NCI-H460 (cell line): ENCODE measurements around the gene SOX12. TPM values are rescaled to one million over a fixed set of nuclear protein-coding genes. Genes with fewer than 3 reads are reported as not detected.
A peak's percentile ranks its signal among the peaks of the same experiment; 100 is the strongest.
"Not testable (repeated sequence)": the region's sequence is repeated elsewhere in the genome, so short reads cannot be mapped to it uniquely, and the experiment has no call there.

Experiments used
- DNase-seq: peaks from one replicate; pipeline ENCODE4 v3.0.0-alpha.2; 2016; ENCODE audit warnings: low read depth; ENCODE audit errors: extremely low read depth
- total RNA-seq: library from RNA; depleted of rRNA; stranded (reverse); fragments of >200 nt; shearing (Covaris generic); gene quantifications from 2 replicates; pipeline ENCODE4 v1.2.3, GENCODE V29; 2014

SOX12 gene
- total RNA-seq, 1 experiment from 2014 or later: 11.1 TPM

DNA sequence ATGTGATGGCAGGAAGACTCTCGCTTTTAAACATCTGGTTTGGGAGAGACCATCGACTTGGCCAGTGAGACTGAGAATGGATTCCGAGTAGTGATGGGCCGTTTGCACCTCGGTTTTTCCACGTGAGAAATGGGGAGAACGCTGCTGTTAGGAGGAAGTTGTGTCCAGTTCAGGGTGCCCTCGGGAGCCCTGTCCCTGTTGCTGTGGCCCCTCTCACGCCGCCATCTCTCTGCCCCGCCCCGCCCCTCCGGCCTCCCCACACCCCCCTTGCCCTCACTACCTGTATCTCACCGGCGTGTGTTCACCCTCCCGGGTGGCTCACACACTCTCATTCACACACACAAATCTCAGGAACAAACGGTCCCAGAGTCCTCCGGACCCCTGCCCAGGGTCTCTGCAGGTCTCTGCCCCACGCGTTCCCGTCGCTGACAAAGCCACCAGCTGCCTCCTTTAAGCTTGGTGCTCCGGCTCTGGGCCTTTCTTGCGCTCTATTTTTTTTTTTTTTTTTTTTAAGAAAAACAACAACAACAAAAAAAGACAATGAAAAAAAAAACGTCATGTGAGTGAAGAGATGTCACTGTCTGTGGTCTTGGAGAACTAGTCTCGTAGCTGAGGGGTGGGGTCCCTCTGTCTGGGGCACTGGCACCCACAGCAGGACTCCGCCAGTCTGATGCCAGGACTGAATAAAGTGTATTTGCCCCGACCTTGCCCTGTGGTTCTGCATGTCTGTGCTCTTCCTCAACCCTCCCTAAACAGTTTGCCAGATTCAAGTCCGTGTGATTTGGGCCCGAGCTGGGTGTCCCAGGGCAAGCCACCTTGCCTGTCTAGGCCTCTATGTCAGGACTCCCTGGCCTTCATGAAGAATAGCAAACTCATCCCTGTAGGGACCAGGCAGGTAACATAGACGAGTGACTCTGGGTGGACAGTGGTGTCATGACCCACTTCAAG is 2.9 kb downstream of the SOX12 start:
- DNase-seq: no peak

DNA sequence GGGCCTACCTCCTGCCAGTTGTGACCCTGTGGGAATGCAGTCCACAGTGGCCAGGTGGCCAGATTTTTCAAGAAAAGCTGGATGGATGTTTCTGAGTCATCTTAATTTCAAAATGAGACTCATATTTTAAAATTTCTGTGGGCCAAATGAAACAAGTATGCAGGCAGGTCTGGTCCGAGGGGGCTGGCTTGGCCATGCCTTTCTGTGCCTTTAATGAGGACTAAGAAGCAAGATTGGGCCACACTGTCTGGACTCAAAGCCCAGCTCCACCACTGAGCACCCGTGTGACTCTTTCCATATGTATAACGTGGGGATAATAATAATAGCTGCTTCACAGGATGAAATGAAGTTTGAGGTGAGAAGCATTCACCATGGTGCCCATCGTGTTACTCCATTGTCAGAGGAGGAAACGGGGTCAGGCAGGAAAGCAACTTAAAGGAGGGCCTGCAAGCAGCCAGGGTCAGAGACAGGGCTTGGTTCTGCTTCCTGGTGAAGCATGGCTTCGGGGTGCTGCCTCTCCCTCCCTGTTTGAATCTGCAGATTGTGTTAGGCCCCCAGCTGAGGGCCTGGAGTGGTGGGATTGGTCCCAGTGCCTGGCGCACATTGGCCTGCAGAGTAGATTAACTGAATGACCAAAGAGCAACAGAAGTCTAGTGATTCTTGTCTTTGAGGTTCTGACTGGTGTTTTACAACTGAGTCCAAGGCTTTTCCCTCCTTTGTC is 3.8 kb downstream of the SOX12 start:
- no peak for DNase-seq

DNA sequence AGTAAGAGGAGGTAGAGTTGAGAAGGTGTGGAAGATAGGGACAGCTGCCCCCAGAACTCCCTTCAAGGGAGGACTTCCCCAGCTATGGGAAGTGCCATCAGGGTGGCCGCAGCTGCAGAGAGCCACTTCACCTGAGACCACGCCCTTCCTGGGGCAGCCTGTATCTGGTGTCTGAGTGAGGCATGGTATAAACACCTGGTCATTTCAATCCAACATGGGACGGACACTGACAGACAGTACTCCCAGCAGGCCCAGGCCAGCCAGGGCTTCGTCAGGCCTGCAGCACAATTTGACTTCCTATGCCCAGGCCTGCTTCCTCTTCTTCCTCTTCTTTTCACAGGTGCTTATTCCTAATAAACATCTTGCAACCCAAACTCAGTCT is 4.5 kb downstream of the SOX12 start:
- DNase-seq: no peak

DNA sequence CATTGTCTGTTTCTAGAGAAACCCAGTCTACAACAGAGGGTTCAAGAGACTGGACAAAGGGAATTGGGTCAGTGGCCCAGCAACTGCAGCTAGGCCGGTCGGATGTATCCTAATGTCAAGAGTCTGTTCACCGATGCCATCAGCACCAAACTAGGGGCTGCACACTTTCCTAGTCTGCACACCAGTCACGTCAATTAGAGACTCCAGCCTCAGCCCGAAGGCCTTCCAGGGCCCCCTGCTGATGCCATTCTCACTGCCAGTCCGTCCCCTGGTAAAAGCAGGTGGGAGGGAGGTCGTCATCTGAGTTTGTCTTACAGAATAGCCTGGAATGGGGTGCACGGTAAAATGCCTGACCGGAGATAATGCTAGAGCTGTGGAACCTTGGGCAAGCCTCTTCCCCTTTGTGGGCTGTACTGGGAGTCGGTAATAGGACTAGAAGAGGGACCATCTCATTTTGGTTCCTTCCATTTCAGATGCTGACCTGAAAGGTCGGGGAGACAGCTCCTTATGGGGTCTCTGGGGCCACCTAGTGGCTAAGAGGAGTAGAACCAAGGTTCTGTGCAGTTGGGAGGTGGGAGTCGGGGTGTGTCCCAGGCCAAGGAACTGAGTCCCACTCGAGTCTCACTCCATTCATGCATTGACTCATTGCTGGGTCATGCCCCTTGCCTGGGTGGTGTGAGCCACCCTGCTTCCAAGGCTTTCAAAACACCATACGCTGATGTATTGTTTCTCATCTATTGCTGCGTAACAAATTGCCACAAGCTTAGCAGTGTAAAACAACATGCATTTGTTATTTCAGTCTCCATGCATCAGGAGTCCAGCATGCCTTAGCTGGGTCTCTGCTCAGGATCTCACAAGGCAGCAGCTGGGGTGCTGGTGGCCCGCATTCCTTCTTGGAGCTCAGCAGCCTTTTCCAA is 5.1 kb downstream of the SOX12 start:
- peak; percentile 61 for DNase-seq

DNA sequence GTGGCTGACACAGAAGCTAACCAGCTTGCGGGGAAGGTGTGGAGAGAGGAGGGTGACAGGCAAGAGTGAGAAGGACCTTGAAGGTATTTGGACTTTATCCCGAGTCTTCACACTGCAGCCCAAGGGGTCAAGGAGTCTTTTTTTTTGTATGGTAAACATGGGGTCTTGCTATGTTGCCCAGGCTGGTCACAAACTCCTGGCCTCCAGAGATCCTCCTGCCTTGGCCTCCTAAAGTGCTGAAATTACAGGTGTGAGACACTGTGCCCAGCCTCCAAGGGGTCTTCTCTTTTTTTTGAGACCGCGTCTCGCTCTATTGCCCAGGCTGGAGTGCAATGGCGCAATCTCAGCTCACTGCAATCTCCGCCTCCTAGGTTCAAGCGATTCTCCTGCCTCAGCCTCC is 9.2 kb downstream of the SOX12 start:
- DNase-seq: no peak

DNA sequence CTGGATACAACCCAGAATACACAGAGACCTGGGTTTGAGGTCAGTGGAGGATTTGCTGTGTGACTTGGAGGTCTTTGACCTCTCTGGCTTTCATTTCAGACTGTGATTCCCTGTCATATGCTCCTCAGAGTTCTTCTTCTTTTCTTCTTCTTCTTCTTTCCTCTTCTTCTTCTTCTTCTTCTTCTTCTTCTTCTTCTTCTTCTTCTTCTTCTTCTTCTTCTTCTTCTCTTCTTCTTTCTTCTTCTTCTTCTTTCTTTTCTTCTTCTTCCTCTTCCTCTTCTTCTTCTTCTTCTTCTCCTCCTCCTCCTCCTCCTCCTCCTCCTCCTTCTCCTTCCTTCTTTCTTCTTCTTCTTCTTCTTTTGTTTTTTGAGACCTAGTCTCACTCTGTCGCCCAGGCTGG is 10.7 kb downstream of the SOX12 start:
- DNase-seq: not testable (repeated sequence)

DNA sequence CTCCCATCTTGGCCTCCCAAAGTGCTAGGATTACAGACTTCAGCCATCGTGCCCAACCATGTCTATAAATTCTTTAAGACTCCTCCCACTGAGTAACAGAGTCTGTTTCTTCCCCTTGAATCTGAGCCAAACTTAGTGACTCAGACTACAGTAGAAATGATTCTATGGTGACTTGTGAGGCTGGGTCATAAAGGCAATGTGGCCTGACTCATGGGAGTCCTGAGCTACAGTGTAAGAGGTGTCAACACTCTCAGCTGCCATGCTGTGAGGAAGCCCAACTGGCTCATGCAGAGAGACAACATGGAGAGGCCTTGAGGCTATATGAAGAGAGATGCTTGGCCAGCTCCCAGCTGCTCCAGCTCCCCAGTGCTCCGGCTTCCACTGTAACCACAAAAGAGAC is 16.3 kb downstream of the SOX12 start:
- DNase-seq: peak; percentile 83

DNA sequence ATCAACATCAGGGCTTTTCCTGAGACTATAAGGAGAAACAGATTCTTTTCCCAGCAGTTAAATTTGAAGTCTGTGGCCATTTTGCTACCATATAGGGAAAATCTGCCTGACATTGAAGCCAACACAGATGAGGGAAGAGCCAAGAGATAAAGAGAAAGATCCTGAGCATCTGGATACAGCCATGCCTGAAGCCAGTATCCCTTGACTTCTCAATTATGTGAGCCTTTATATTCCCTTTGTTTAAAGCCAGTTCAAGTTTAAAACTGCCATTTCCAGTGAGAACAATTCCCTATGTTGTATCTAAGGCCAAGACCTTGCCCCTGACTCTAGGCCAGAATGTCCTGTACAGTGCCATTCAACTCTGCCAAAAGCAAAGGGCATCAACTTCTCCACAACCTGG is 17.8 kb downstream of the SOX12 start:
- DNase-seq: no peak

DNA sequence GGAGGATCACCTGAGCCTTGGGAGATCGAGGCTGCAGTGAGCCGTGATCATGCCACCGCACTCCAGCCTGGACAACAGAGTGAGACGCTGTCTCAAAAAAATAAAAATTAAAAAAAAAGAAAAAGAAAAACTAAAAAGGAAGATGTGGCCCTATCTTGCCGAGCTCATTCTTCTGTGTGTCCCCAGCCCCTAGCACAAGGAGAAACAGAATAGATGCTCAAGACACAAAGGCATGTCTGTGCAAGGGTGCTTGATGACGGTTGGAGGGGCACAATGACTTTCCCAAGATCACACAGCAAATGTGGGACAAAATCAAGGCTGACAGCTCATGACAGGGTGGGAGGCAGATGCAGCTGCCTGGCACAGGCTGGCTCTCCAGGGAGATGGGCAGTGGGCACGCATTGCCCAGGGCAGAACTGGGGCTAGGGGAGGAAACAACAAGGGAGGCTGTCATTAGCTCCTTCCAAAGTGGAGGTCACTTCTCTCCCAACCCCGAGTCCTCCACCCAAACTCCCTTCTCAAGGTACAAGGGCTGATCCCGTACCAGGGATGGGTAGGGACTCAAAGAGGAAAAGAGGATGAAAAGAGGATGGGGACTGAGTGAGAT is 20.8 kb downstream of the SOX12 start:
- DNase-seq: no peak

DNA sequence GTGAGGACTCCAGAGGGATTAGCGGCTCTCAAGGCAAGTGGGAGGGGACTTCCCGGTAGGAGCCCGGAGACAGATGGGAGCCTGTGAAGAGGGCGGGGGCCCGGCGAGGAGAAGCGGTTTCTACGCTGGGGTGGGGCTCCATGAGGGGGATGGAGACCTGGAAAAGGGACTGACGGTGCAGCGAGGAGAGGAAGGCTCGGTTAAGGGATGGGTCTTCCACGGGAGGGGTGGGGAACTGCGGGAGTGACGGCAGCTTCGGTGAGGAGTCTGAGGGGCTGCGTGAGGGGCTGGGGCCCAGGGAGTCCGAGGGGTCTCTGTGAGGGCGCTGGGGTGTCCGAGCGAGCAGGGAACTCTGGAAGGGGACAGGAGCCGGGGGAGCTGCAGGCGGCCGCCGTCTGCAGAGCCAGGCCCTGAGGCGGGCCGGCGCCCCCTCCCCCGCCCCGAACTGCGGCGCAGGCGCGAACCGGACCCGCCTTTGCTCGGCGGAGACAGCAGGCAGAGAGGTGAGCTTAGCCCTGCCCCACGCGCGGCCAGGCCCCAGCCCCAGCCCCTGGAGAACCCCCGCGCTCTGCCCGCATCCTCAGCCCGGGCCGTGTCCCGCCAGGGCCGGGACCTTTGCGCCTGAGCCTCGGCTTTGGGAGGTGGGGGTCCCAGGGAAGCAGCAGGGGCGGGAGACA is 21.4 kb downstream of the SOX12 start, which contains the start of gene NRSN2:
NRSN2 (plus strand) TSS at position 472 of the 677 bp plus-strand sequence. CDS start 2,533 bp downstream, outside the sequence.
- DNase-seq: no peak

DNA sequence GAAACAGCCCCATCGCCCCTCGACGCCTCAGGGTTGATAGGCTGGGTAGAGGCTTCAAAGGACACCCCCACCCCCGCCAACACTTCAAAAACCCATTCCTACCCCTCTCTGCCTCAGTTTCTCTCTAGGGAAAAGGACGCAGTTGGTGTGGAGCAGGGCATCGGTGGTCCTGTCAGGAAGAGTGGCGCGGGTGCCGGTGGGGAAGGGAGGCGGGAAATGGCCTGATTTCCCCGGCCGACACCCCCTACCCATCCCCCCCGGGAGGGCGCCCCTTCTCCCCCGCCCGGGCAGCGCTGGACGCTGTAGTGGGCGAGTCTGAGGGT is 21.9 kb downstream of the SOX12 start:
- no peak for DNase-seq

DNA sequence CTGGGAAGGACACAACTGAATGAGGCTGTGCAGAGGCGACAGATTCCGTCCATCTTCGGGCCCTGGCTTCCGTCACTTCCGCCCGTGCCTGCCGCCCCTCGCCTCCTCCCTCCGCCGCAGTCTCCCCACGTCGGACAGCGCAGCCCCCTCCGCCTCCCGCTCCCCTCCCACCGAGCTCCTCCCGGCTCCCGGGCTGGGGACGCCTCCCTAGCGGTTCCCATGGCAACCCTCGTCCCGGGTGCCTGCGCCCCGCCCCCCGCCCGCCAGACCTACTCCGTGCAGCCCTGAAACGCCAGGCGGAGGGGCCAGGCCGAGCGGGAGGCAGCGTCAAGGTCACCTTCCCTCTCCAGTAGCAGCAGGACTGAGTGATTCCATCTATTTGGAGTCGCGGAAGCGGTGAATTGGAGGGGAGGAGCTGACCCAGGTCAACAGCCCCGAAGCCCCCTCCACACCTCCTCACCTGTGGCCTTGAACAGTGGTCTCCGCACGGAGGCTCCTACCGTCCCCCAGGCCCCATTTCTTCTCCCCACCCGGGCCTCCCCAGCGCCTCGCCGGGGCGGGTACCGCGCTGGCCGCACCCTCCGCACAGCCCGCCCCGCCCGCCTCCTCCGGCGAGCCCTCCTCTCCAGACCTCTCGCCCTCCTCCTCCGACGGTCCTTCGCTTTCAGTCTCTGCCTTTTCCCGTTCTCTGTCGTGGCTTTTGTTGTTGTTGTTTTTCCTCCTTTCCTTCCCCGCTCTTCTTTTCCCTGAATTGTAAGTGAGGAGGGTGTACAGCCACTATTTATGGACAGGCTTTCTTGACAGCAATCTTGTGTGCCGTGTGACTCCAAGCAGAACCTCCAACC is 22.5 kb downstream of the SOX12 start:
- peak; percentile 91 for DNase-seq

DNA sequence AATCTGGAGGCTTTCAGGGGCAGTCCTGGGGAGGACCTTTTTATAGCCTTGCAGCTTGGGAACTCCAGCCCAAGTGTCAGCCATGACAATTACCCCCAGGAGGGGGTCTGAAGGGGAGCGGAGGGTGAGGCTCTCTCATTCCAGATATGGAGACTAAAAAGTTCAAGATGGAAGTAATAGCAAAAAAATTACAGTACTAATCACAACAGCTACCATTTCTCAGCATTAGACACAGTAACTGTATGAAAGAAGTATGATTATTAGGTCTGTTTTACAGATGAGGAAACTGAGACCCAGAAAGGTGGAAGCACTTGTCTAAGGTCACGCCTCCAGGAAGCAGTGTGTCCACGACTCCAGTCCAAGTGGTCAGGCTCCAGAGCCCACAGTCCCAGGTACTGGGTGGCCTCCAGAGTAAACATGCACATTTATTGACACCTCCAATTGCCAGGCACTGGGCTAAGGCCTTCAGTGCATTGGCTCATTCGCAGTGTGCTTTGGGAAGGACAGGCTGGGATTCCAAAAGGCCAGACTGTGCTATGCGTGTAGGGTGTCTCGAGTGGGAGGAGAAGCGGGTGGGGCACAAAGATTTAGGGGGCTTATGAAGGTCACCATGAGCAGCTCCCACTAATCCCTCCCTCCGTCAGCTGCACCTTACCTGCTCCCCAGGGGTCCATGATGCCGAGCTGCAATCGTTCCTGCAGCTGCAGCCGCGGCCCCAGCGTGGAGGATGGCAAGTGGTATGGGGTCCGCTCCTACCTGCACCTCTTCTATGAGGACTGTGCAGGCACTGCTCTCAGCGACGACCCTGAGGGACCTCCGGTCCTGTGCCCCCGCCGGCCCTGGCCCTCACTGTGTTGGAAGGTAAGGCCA is 23.9 kb downstream of the SOX12 start:
- no peak for DNase-seq

DNA sequence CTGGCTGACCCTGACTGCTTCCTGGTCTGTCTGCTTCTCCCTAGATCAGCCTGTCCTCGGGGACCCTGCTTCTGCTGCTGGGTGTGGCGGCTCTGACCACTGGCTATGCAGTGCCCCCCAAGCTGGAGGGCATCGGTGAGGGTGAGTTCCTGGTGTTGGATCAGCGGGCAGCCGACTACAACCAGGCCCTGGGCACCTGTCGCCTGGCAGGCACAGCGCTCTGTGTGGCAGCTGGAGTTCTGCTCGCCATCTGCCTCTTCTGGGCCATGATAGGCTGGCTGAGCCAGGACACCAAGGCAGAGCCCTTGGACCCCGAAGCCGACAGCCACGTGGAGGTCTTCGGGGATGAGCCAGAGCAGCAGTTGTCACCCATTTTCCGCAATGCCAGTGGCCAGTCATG is 27.8 kb downstream of the SOX12 start:
- no peak for DNase-seq

DNA sequence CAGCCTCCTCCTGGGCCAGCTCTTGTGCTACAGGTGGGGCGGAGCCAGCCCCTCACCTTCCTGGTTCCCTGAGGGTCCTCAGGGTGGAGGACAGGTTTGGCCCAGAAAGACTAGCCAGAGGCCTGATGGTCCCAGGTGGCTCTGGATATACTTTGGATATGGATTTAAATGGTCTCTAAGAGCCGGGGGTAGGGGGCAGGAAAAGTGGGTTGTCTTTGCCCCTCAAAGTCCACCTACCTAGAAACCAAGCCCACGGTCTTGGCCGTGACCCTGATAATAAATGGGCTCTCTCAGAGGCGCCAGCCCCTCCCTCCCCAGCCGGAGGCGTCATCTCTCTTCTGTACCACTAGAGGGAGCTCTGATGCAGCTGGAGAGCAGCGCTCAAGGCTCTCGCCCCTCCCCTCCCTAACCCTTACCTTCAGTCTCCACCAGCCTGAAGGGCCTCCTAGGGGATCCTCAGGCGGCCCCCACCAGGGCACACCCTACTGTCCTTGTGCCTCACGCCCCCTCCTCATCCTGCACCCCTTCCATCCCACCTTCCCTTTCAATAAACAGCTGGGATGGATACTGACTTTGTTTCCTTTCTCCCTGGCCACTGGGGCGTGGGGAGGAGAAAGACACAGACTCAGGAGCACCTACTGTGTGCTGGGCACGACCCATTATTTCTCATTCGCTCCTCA is 29.1 kb downstream of the SOX12 start:
- DNase-seq: peak; percentile 85

DNA sequence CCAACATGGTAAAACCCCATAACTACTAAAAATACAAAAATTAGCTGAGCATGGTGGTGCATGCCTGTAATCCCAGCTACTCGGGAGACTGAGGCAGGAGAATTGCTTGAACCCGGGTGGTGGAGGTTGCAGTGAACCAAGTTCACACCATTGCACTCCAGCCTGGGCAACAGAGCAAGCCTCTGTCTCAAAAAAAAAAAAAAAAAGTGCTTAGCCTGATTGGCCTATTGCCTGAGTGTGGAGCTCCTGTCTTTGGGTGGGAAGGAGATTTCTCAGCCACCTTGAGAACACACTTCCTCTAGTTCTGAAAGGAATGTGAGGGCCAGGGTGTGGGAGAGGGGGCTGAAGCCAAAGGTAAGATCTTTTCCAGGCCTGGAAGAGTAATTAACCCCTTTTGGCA is 30.8 kb downstream of the SOX12 start:
- not testable (repeated sequence) for DNase-seq

DNA sequence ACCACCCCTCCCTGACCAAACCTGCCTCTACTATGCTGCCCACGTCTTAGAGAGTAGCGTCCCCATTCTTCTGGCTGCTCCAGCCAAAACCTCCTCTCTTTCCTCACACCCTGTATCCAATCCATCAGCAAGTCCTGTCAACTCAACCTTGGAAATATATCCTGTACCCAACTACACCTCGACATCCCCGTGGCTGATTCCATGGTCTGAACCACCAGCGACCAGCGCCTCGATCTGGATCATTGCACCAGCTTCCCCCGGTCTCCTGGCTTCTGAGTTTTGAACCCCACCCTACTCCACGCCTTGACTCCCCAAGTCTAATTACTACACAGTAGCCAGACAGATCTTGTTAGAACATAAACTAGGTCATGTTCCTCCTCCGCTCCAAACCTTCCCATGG is 31.4 kb downstream of the SOX12 start:
- DNase-seq: no peak
